ENCODE results near the gene ZNF562. TPM values are rescaled to one million over a fixed set of nuclear protein-coding genes. Genes with fewer than 3 reads are reported as not detected.
A peak's percentile ranks its signal among the peaks of the same experiment; 100 is the strongest.
"Not testable (repeated sequence)": the region's sequence is repeated elsewhere in the genome, so short reads cannot be mapped to it uniquely, and the experiment has no call there.

ZNF562 gene
- total and polyA plus RNA-seq, 3 donors from 2014 or later, result 7.4 to 17.4 (median 16.9) TPM

DNA sequence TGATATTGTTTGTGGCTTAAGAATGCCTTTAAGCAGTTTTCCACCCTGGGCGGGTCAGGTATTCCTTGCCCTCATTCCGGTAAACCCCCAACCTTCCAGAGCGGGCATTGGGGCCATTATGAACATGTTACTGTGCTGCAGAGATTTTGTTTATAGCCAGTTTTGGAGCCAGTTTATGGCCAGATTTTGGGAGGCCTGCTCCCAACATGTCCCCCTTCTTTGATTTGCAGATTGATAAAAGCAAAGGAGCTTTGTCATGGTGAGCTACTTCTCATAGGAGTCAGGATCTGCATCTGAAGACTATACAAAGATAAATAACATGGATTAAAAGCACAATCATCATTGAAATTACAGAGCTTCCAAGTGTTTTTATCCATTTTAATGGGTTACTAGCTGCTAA lies 36.9 kb upstream of the ZNF562 start:
- intact Hi-C loops (cut with DNase I; ENCODE audit: low total_unique reads), result no loop called here
- no peaks in the 10 kb centered on the region for H3K36me3 ChIP-seq (ENCODE audit: low read depth, missing control alignments)
- WGBS, 2 donors, result 64 to 82% methylated on average over 3 of the region's 3 CpGs
- DNase-seq, result no peak
- no peak overlapping the region for H3K27ac ChIP-seq
- no peaks in the 10 kb centered on the region for H3K4me1 ChIP-seq
- no peaks in the 10 kb centered on the region for H3K27me3 ChIP-seq
- H3K9me3 ChIP-seq, result no peaks in the 10 kb centered on the region
- TF ChIP-seq POLR2A (IDR thresholded peaks at IDR 0.05), result no peak
- TF ChIP-seq, protein P1, sequence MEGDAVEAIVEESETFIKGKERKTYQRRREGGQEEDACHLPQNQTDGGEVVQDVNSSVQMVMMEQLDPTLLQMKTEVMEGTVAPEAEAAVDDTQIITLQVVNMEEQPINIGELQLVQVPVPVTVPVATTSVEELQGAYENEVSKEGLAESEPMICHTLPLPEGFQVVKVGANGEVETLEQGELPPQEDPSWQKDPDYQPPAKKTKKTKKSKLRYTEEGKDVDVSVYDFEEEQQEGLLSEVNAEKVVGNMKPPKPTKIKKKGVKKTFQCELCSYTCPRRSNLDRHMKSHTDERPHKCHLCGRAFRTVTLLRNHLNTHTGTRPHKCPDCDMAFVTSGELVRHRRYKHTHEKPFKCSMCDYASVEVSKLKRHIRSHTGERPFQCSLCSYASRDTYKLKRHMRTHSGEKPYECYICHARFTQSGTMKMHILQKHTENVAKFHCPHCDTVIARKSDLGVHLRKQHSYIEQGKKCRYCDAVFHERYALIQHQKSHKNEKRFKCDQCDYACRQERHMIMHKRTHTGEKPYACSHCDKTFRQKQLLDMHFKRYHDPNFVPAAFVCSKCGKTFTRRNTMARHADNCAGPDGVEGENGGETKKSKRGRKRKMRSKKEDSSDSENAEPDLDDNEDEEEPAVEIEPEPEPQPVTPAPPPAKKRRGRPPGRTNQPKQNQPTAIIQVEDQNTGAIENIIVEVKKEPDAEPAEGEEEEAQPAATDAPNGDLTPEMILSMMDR (IDR thresholded peaks at IDR 0.05), result no peak
- no peak overlapping the region for H3K4me3 ChIP-seq

DNA sequence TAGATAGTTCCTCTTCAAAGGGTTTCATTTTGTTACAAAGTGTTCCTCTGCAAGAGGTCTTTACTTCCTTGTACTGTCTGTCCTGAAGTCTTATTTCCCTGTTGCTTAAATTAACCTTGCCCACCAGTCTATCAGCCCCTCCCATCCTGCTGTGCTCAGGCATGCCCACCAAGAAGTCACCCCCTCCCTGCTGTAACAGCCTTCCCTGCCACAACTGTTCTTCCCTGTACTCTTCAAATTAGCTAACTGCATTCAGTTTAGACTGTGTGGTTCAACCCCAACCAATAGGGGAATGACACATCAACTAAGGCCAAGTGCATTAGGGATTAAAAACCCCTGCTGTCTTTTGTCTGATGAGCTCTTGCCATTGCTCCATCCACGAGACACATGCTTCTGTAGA lies 34.4 kb upstream of the ZNF562 start:
- no peaks in the 10 kb centered on the region for H3K4me1 ChIP-seq
- no peak overlapping the region for H3K27ac ChIP-seq
- H3K4me3 ChIP-seq, result no peak overlapping the region
- no peaks in the 10 kb centered on the region for H3K36me3 ChIP-seq (ENCODE audit: low read depth, missing control alignments)
- H3K27me3 ChIP-seq, result no peaks in the 10 kb centered on the region
- no peak for TF ChIP-seq POLR2A (IDR thresholded peaks at IDR 0.05)
- TF ChIP-seq, protein P1 (IDR thresholded peaks at IDR 0.05), result no peak
- DNase-seq, result peak; percentile 18
- WGBS, 2 donors, result 34 to 54% methylated on average over 1 of the region's 1 CpG
- intact Hi-C loops (cut with DNase I; ENCODE audit: low total_unique reads), result no loop called here
- H3K9me3 ChIP-seq, result no peaks in the 10 kb centered on the region

DNA sequence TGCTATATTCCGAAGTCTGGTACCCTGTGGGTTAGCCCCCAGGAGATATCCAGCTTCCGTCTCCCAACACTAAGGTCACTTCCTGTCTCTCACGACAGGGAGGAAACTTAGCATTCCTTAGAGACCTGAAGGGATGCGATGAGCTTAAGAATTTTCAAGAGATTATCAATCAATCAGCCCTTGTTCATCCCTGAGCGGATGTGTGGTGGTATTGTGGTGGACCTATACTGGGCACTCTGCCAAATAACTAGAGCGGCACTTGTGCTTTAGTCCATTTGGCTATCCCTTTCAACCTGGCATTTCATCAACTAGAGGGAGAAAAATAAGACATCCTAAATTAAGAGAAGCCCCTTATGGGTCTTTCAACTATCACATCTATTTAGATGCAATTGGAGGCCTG lies 30.9 kb upstream of the ZNF562 start:
- TF ChIP-seq, protein P1 (IDR thresholded peaks at IDR 0.05), result no peak
- no peak for TF ChIP-seq POLR2A (IDR thresholded peaks at IDR 0.05)
- Histone ChIP-seq H3K27ac (no peak overlapping the region), H3K4me1 (no peaks in the 10 kb centered on the region), H3K36me3 (ENCODE audit: low read depth, missing control alignments) (no peaks in the 10 kb centered on the region), H3K9me3 (no peaks in the 10 kb centered on the region), H3K27me3 (no peaks in the 10 kb centered on the region), H3K4me3 (no peak overlapping the region)
- 60 to 74% methylated on average over 6 of the region's 6 CpGs for WGBS, 2 donors
- intact Hi-C loops (cut with DNase I; ENCODE audit: low total_unique reads), result no loop called here
- no peak for DNase-seq

DNA sequence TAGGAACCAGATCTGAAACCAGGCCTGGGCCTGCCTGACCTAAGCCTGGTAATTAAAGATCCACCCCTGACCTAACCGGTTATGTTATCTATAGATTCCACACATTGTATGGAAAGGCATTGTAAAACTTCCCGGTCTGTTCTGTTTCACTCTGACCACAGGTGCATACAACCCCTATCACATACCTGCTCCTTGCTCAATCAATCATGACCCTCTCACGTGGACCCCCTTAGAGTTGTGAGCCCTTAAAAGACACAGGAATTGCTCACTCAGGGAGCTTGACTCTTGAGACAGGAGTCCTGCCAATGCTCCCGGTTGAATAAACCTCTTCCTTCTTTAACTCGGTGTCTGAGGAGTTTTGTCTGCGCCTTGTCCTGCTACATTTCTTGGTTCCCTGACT lies 27.3 kb upstream of the ZNF562 start:
- Histone ChIP-seq H3K4me1 (no peaks in the 10 kb centered on the region), H3K9me3 (no peaks in the 10 kb centered on the region), H3K27me3 (no peaks in the 10 kb centered on the region), H3K4me3 (no peak overlapping the region), H3K36me3 (ENCODE audit: low read depth, missing control alignments) (no peaks in the 10 kb centered on the region), H3K27ac (no peak overlapping the region)
- intact Hi-C loops (cut with DNase I; ENCODE audit: low total_unique reads), result no loop called here
- no peak for DNase-seq
- TF ChIP-seq, protein P1 (IDR thresholded peaks at IDR 0.05), result no peak
- TF ChIP-seq POLR2A (IDR thresholded peaks at IDR 0.05), result no peak
- WGBS, 2 donors, result 54 to 79% methylated on average over 6 of the region's 6 CpGs

DNA sequence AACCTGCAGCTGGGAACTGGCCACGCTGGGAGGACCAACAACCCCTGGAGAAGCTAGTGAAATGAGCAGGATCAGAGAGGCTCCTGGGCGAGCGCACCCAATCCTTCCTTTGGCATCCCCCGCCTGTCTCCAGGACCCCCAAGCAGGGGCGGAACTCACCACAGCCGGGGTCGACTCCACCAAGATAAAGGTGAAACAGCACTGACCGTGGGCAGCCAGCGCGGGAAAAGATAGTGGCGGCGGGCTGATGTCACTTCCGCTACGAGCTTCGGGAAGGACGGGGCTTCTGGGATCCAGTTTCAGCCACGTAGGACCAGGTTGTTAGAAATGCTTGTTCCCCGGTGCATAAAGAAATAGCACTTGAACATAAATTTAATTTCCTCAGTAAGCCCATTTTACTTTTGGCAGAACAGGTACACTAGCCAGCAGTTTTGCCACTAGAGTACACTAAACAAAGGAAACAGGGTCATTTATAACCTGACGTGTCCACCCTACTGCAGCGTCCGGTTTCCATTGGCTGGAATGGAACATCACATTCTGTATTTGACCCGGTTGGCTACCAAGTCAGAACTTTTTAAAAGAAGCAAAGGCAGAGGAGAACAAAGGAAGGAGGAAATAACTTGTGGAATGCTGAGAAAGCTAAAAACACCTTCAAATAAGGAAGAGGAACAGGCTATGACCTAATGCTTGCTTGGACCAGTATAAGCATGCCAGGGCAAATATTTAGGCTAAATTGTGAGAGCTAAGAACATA lies 25.5 kb upstream of the ZNF562 start:
- Histone ChIP-seq H3K4me1 (no peaks in the 10 kb centered on the region), H3K27ac (no peak overlapping the region), H3K9me3 (no peaks in the 10 kb centered on the region), H3K4me3 (no peak overlapping the region), H3K27me3 (no peaks in the 10 kb centered on the region), H3K36me3 (ENCODE audit: low read depth, missing control alignments) (no peaks in the 10 kb centered on the region)
- intact Hi-C loops (cut with DNase I; ENCODE audit: low total_unique reads), result no loop called here
- 57 to 82% methylated on average over 16 to 22 of the region's 22 CpGs for WGBS, 2 donors
- DNase-seq, result no peak
- TF ChIP-seq, protein P1 (IDR thresholded peaks at IDR 0.05), result no peak
- no peak for TF ChIP-seq POLR2A (IDR thresholded peaks at IDR 0.05)

DNA sequence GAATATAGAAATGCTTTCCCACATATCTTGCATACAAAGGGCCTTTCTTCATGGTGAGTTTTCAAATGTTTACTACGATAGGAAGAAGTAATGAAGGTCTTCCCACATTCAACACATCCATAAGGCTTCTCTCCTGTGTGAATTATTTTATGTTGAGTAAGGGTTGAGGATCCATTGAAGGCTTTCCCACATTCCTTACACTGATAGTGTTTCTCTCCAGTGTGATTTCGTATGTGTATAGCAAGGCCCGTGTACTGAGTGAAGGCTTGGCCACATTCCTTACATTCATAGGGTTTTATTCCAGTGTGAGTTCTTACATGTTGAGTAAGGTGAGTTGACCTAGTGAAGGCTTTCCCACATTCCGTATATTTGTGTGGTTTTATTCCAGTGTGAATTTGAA lies 15.4 kb upstream of the ZNF562 start:
- WGBS, 2 donors, result 70 to 75% methylated on average over 4 of the region's 4 CpGs
- DNase-seq; intact Hi-C loops (cut with DNase I; ENCODE audit: low total_unique reads): not testable (repeated sequence)

DNA sequence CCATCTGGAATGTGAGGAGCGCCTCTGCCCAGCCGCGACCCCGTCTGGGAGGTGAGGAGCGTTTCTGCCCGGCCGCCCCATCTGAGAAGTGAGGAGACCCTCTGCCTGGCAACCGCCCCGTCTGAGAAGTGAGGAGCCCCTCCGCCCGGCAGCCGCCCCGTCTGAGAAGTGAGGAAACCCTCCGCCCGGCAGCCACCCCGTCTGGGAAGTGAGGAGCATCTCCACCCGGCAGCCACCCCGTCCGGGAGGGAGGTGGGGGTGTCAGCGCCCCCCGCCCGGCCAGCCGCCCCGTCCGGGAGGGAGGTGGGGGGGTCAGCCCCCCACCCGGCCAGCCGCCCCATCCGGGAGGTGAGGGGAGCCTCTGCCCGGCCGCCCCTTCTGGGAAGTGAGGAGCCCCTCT lies 5.1 kb upstream of the ZNF562 start:
- H3K36me3 ChIP-seq (ENCODE audit: low read depth, missing control alignments); DNase-seq; intact Hi-C loops (cut with DNase I; ENCODE audit: low total_unique reads); H3K27me3 ChIP-seq; H3K4me1 ChIP-seq; H3K27ac ChIP-seq; H3K9me3 ChIP-seq; H3K4me3 ChIP-seq: not testable (repeated sequence)
- 95% methylated on average over 30 of the region's 30 CpGs; no CpG with 5 or more reads in 1 of the 2 donors for WGBS, 2 donors

More for the DNA sequence above, 15.4 kb upstream of the ZNF562 start:
- H3K27me3 ChIP-seq; H3K4me3 ChIP-seq; H3K9me3 ChIP-seq; H3K27ac ChIP-seq; H3K4me1 ChIP-seq; H3K36me3 ChIP-seq (ENCODE audit: low read depth, missing control alignments): not testable (repeated sequence)
